Stimulated activated CD8-positive, alpha-beta memory T cell treated with anti-CD3 and anti-CD28 coated beads, Interleukin-12 subunit alpha, Interleukin-12 subunit beta, amount 100 ng/mL, for 24 hours (primary cell): Measurements from ENCODE around the gene CD19.
"Not testable (repeated sequence)": the region's sequence is repeated elsewhere in the genome, so short reads cannot be mapped to it uniquely, and the experiment has no call there.

ENCODE experiments used
- DNase-seq: peaks from one replicate; pipeline ENCODE4 v3.0.0-alpha.2; 2020; ENCODE audit errors: extremely low read depth

The CD19 gene

GRCh38 chr16:28931801-28932225 is at the start of gene CD19:
CD19 (plus strand) TSS chr16:28931971; CDS start chr16:28932001, 30 bp downstream.
- DNase-seq, result no peak

- no peak for DNase-seq
These were observed 49.1 kb upstream of the CD19 start for GRCh38 chr16:28882551-28883160.

DNA sequence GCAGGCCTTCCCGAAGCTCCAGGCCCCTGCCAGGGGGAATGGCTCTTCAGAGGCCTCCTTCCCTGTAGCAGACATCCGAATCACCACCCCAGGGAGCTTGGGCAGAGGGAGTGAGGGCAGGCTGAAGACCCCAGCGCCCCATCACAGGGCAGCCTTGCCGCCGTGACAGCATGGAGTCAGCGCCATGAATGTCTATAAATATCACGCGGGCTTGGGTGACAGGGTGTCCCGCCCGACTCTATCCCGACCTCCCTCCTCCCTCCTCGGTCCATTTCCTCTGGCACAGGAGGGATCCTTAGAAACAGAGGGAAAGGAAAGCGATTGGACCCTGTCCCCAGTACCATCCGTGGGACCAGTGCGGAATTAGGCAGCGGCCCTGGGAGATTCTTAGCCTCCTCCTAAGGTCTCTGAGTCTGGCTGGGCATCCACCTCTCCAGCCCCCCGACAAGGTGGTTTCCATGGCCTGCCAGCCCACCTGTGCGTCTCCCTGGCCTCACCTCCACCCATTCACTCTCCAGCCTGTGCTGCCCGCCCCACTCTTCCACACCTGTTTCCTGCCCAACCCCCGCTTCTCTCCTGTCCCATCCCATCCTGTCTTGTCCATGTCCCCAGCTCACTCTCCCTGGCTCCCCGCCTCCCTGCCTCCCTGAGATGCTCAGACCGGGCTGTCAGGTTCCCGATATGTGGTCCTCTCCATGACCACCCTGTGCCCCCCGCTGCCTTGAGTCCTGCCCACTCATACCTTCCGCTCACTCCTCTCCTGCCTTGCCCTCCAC is 48.4 kb upstream of the CD19 start:
- DNase-seq, result no peak

- no peak for DNase-seq
These were observed 47.7 kb upstream of the CD19 start for GRCh38 chr16:28884045-28884444.

DNA sequence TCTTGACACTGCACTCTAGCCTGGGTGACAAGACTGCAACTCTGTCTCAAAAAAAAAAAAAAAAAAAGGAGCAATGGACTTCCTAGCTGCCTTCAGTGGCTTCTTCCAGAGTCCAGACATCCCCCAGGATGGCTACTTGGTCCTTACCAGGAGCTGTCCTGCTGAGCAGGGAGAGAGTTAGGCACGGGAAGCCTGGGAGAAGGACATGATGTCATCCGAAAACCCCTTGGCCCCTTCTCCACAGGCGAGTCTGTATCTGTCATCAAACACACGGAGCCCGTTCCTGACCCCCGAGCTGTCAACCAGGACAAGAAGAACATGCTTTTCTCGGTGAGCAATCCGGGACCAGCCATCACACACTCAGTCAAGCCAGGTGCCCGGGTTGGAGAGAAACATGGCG is 44.8 kb upstream of the CD19 start:
- DNase-seq, result no peak

DNA sequence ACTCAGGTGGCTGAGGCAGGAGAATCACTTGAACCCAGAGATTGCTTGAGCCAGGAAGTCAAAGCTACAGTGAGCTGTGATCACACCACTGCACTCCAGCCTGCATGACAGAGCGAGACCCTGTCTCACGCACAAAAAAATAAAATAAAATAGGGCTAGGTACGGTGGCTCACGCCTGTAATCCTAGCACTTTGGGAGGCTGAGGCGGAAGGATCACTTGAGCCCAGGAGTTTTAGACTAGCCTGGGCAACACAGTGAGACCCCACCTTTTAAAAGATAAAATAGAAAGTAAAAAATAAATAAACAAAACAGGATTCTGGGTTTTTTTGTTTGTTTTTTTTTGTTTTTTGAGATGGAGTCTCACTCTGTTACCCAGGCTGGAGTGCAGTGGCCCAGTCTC is 41.4 kb upstream of the CD19 start:
- not testable (repeated sequence) for DNase-seq

DNA sequence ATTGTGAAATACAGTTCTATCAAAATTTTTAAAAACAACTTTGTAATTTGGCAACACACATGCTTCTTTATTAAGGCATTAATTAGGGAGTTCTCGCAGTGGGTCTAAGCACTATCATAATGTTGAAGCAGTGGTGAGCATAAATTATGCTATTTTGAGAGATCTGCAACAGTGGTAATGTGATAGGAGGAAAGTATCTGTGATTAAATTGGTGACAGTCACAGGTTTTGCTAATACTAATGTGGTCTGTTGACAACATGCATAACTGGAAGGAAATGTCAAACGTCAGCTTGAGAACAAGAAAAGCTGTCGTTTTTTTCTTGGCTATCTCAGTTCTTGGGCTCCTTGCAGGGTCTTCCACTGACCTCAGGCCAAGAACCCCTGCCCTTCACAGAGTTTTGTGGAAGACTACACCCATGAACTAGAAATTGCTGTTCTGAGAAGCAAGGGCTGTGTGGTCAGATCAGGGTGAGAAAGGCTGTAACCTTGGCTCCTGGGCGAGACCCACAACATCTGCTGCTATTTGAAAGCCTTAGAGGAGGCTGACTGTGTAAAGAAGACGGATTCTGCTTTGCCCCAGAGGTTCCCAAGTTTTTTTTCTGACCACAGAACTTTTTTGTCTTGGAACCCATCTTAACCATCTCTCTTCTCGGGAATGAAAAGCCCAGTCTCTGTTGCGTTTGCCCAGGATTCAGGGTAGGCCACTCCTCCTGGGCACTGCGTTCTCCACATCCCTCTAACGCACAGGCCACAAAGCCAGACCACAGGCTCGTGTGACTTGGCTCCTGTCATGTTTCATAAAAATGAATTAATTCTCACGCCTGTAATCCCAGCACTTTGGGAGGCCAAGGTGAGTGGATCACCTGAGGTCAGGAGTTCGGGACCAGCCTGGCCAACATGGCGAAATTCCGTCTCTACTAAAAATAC is 39.5 kb upstream of the CD19 start:
- no peak for DNase-seq

- no peak for DNase-seq
These were observed 38.5 kb upstream of the CD19 start for GRCh38 chr16:28893291-28893690.

DNA sequence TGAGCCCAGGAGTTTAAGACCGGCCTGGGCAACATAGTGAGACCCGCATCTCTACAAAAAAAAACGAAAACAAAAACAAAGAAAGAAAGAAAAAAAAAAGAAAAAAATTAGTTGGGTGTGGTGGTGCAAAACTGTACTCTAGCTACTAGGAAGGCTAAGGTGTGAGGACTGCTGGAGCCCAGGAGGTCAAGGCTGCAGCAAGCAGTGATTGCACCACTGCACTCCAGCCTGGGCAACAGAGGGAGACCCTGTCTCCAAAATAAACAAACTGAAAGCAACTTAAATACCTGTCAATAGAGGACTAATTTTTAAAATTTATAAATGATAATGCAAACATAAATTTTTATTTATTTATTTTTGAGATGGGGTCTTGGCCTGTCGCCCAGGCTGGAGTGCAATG is 36.2 kb upstream of the CD19 start:
- no peak for DNase-seq

GRCh38 chr16:28897826-28898225 is 33.9 kb upstream of the CD19 start:
- DNase-seq, result no peak

DNA sequence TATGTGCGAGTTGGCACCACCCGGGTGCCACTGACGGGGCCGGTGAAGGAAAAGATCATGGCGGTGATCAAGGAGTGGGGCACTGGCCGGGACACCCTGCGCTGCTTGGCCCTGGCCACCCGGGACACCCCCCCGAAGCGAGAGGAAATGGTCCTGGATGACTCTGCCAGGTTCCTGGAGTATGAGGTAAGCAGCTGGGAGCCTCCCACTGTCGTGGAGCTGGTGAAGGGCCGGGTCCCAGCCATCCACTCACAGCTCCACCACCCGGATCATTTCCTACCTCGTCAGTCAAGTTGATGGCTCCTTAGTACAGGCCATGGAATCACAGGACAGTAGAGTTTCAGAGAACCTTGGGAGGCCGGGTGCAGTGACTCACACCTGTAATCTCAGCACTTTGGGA is 33.5 kb upstream of the CD19 start:
- no peak for DNase-seq

- no peak for DNase-seq
These were observed 32.8 kb upstream of the CD19 start for GRCh38 chr16:28898942-28899341.

- DNase-seq, result no peak
These were observed 31.7 kb upstream of the CD19 start for GRCh38 chr16:28899882-28900590.

GRCh38 chr16:28900601-28901000 is 31.2 kb upstream of the CD19 start:
- DNase-seq, result no peak

- no peak for DNase-seq
These were observed 29.9 kb upstream of the CD19 start for GRCh38 chr16:28901862-28902261.

DNA sequence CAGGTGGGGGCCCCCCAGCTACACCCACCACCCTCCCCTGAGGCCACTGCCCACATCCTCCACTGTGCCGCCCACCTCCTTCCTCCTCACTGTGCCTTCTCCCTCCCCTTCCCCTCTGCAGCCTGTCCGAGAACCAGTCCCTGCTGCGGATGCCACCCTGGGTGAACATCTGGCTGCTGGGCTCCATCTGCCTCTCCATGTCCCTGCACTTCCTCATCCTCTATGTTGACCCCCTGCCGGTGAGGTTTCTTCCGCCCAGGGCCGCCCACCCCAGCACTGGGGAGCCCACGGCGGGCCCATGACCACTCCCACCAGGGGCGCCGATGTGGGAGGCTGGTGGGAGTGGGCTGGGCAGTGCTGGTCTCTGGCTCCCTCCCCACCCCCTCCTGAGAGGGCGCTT is 28.9 kb upstream of the CD19 start:
- DNase-seq, result no peak

- no peak for DNase-seq
These were observed 28.3 kb upstream of the CD19 start for GRCh38 chr16:28903344-28904042.

DNA sequence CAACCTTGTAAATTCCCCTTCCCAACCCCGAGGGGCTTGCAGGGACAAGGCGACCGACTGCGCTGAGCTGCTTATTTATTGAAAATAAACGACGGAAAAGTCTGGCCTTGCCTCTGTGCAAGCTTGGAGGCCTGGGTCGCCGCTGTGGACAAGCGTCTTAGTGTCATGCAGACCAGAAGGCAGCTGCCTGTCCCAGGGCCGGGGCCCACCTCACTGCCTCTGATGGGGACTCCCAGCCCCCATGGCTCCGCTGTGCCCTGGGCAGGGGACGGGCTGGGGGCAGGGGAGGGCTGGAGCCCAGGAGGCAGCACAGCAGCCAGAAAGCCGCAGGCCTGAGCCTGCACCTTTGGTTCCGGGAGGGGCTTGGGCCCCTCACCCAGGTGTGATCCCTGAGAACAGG is 27.4 kb upstream of the CD19 start:
- no peak for DNase-seq

- DNase-seq, result no peak
These were observed 26.9 kb upstream of the CD19 start for GRCh38 chr16:28904828-28905227.

DNA sequence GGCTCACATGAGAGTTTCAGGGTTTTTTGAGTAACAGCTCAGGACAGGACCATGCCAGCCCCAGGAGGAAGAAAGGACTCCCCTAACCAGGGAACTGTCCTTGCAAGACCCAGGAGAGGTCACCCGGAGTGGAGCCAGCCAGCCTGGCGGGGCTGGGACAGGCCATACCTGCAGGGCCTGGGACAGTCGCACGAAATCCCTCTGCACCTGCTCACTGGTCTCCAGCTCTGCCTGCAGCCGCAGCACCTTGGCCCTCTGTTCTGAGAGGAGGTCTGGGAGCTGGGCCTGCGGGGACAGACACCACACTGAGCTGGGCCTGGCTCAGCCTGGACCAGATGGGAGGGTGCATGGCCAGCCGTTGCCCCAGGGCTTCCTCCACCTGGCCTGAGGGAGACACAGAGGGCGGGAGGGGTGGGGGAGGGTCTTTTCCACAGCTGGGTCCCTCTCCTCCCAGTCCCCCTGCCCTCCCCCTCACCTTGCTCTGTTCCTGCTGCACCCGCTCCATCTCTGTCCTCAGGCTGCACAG is 26.5 kb upstream of the CD19 start:
- DNase-seq, result no peak

- DNase-seq, result no peak
These were observed 25.9 kb upstream of the CD19 start for GRCh38 chr16:28905800-28906372.
